Epithelial cell of prostate (primary cell): Measurements from ENCODE around the gene ARHGAP29.

Experiments used
- DNase-seq: peaks from one replicate; pipeline ENCODE4 v3.0.0-alpha.2; 2011; ENCODE audit warnings: low read depth, low spot score
- H3K27ac ChIP-seq: fragments of 450-650 bp; 2 replicates; pipeline ENCODE4 v1.5.1; 2017; ENCODE audit warnings: mild to moderate bottlenecking

The ARHGAP29 gene

GRCh38 chr1:94130851-94131595 lies 106.4 kb downstream of the ARHGAP29 start:
- DNase-seq = no peak
- H3K27ac ChIP-seq = no peak overlapping the region

GRCh38 chr1:94126651-94127050 lies 110.7 kb downstream of the ARHGAP29 start:
- DNase-seq = no peak

DNA sequence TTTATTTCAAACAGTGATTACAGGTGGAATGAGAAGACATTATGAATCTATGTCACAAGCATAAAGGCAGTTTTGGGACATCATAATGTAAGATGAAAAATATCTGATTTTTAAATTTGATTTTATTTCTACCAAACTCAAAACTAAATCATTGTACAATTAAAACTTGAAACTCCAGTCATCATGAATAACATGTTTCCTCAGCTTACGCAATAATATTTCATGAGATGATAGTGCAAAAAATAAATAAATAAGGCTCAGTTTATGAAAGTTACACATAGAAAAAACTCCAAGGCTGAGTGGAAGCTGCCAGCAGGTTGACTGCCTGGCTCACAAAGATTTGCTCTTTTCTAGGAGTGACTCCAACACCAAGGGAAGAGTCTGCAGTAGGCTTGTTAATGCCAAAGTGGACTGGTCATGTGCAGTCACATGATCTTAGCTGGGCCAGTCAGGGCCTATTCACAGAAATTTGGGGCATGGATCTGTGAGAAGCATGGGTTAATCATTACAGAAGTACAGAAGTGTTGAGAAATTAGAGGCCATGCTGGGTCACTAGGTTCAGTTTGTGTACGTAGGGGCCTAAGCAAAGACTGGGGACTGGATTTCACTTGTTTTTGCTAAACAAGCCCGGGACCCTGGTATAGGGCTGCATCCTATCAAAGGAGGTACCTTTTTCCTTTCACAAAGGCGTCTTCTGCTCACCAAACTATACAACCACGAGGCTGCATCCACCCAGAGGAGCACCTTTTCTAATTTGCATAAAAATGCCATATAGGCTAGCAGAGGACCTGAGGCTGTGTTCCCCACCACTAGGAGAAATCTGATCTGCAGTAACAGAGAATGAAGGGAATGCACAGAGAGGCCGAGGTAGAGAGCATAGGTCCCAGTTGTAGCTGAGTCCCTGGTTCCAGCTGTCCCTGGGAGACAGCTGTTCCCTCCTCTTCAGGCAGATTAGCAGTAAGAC lies 111.6 kb downstream of the ARHGAP29 start:
- no peak overlapping the region for H3K27ac ChIP-seq
- DNase-seq = no peak

More at GRCh38 chr1:94126651-94127050, 110.7 kb downstream of the ARHGAP29 start:
- H3K27ac ChIP-seq = no peak overlapping the region

- no peak for DNase-seq
- no peak overlapping the region for H3K27ac ChIP-seq
These were observed 112.8 kb downstream of the ARHGAP29 start for GRCh38 chr1:94124538-94124937.

DNA sequence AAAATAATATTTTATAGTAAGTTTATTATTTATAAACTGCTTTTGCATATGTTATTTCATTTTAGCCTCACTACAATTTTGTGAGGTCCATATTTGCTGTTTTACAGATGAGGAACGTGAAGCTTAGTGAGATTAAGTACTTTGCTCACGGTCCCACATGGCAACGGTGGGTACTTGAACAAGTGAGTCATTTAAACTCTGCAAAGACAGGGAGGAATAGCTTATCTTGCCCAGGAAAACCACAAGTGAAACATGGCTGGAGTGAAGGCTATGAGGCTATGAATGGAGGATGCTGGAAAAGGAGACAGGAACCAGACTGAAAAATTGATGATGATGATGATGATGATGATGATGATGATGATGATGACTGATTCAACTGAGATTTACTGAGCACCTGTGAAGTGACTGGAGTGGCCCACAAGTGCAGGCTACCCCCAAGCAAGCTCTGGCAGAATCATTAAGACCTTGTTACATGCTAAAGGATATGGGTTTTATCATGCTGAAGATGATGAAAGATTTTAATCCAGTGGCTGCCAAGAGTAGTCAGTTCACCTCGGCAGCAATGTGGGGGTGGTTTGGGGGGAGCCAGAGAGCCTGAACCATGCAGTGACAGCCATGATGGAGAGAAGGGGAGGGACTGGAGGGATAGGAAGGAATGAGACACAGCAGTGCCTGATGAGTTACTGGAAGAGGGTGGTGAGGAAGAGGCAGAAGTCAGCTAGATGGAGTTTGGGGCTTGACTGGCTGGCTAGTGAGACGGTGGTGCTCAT lies 115.0 kb downstream of the ARHGAP29 start:
- no peak for DNase-seq
- H3K27ac ChIP-seq = no peak overlapping the region
